Measurements from ENCODE around the gene EVI5L. TPM values are rescaled to one million over a fixed set of nuclear protein-coding genes. Genes with fewer than 3 reads are reported as not detected.

EVI5L gene
- total and polyA plus RNA-seq, 2 donors (not counting 3 experiments of a cell fraction or from before 2014, with no cell fraction given), result 11.9 to 13.5 TPM

DNA sequence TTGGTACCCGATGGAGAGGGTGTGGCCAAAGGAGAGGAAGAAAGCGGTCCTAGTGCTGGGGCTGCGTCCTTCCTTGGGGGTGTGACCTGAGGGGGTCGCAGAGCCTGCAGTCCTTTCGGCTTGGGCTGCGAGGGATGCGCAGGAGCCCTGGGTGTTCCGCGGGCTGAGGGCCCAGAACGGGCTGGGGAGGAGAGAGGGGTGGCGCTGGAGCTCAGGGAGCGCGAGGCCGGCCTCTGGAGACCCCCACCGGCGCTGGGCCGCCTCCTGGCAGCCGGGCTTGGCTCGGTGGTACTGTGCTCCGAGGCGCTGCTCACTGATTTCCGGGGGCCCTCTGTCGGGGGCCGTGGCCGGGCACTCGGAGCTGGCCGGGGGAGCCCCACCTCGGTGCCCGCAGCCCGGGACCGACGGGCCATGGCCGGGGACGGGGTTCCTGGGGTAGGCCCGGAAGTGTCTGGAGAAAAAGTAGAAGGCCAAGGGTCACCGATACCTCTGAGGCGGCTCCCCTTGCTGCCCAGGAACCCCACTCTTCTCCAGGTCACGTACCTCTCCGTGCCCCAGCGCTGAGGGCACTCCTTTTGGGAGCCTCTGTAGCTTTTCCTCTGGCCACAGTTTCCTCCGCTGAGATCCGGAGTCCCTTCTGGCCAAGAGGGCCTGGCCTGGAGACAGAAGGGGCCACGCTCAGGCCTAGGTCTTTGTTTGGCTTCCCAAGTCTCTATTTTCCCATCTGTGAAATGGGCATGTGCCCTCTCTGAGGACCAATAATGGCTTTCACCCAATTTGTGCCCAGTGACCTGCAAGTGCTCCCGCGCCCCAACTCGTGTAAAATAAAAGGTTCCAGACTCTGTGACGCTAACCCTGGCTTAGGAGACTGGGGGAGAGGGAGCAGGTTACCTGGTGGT, 42.5 kb downstream of the EVI5L start:
- Histone ChIP-seq H3K36me3 (ENCODE audit: control insufficient read depth in 2 of 2, extremely low read depth in 1 of 2, insufficient read depth in 2 of 2, low read length in 2 of 2) (no peaks in the 10 kb centered on the region), H3K27me3 (ENCODE audit: control insufficient read depth in 2 of 2, insufficient read depth in 2 of 2, low read length in 2 of 2) (peaks cover 11 to 25% of the 10 kb centered on the region in 2 experiments), H4K20me1 (replicated peaks; ENCODE audit: control insufficient read depth, extremely low read depth, insufficient read depth, low read length) (no peaks in the 10 kb centered on the region), H2AFZ (ENCODE audit: low read depth, low read length) (no peak overlapping the region), H3K4me2 (ENCODE audit: insufficient read depth, low read length) (no peak overlapping the region), H3K79me2 (ENCODE audit: control insufficient read depth, insufficient read depth, low read length) (no peaks in the 10 kb centered on the region), H3K4me3 (replicated peaks in 1 of 3; ENCODE audit: insufficient read depth in 1 of 3, low read depth in 1 of 3, low read length in 3 of 3) (no peak overlapping the region), H3K4me1 (ENCODE audit: control insufficient read depth, extremely low read depth, insufficient read depth, low read length) (peaks cover 7% of the 10 kb centered on the region), H3K27ac (ENCODE audit: insufficient read depth, low read depth, low read length) (no peak overlapping the region), H3K9me3 (replicated peaks; ENCODE audit: control insufficient read depth, insufficient read depth, low read length) (no peaks in the 10 kb centered on the region), H3K9me1 (replicated peaks; ENCODE audit: control insufficient read depth, extremely low read depth, insufficient read depth, low read length) (no peaks in the 10 kb centered on the region), H3K9ac (replicated peaks; ENCODE audit: extremely low read depth, insufficient read depth, low read length) (no peak overlapping the region)
- dilution Hi-C loops (cut with MboI; ENCODE audit: extremely low pct_ligation_motif_present, low sequenced_read_pairs), result no loop called here
- intact Hi-C loops (cut with micrococcal nuclease), result loop anchor here (5.0 kb wide), 1 partner anchor 40 kb away; the partner anchor contains the start of gene EVI5L
- BruUV-seq (replicated peaks), result no TSS peak
- no peak for TF ChIP-seq POLR2A (IDR thresholded peaks at IDR 0.05; ENCODE audit: low read depth, low read length)
- no peak for TF ChIP-seq EZH2 (IDR thresholded peaks at IDR 0.05; ENCODE audit: borderline replicate concordance, low read depth, low read length, severe bottlenecking)
- no peak for TF ChIP-seq POLR2AphosphoS5 (IDR thresholded peaks at IDR 0.05; ENCODE audit: insufficient read depth, low read depth, low read length)
- no peak for TF ChIP-seq JUN (IDR thresholded peaks at IDR 0.05; ENCODE audit: borderline replicate concordance, insufficient read depth, insufficient read length, low read depth)
- TF ChIP-seq FOS (IDR thresholded peaks at IDR 0.05; ENCODE audit: borderline replicate concordance, insufficient read depth, low read length), result no peak
- no peak for TF ChIP-seq MYC (IDR thresholded peaks at IDR 0.05; ENCODE audit: low read depth, low read length)
- no peak for DNase-seq (ENCODE audit: low read depth, low spot score)
- CTCF ChIA-PET, result interaction anchor here (1.0 kb wide), 1 partner anchor 11 kb away, joined by 5 read pairs; no protein-coding TSS in a partner anchor
- FAIRE-seq, result no peak
- POLR2A ChIA-PET, result no interaction called here

Measured in endothelial cell of umbilical vein (primary cell).